Tibial artery (tissue), 4 donors: ENCODE measurements around the gene KHNYN.

Experiments
- DNase-seq, 2 donors: peaks; one replicate each; pipeline ENCODE4 v3.0.0-alpha.2; 2019
- H3K27ac ChIP-seq, 2 donors: fragments of 200-600 bp; sonication (generic) in 1 of 2; 1 replicate in 1 of 2; 2 replicates in 1 of 2; pipeline ENCODE4 v1.5.1; 2018 to 2019; ENCODE audit warnings: mild to moderate bottlenecking in 1 of 2
- H3K27me3 ChIP-seq, 2 donors: fragments of 200-600 bp; sonication (generic) in 1 of 2; one replicate each; pipeline versions ENCODE4 v1.5.1 to v1.6.0; 2016 to 2019
- H3K36me3 ChIP-seq, 3 donors: fragments of 200-600 bp; sonication (generic) in 2 of 3; one replicate each; pipeline ENCODE4 v1.5.1; 2016 to 2019; ENCODE audit warnings: mild to moderate bottlenecking in 2 of 3
- H3K4me1 ChIP-seq, 4 donors: fragments of 200-600 bp; sonication (generic) in 2 of 4; 1 replicate in 3 of 4; 2 replicates in 1 of 4; pipeline ENCODE4 v1.5.1; 2016 to 2019
- H3K4me3 ChIP-seq, 2 donors: fragments of 200-600 bp; sonication (generic) in 1 of 2; 1 replicate in 1 of 2; 2 replicates in 1 of 2; pipeline ENCODE4 v1.5.1; 2018 to 2019; ENCODE audit warnings: mild to moderate bottlenecking in 2 of 2
- H3K9me3 ChIP-seq, 3 donors: fragments of 200-600 bp; sonication (generic) in 1 of 3; one replicate each; pipeline ENCODE4 v1.5.1; 2016 to 2019
- CTCF ChIP-seq, 2 experiments: fragments of 200-600 bp in 1 of 2; fragments of 450-650 bp in 1 of 2; IDR thresholded peaks; one replicate each; pipeline ENCODE4 v1.5.1; 2017 to 2019; ENCODE audit warnings: antibody characterized with exemption in 2 of 2, mild to moderate bottlenecking in 1 of 2, moderate library complexity in 1 of 2
- intact Hi-C: fragments of 100-400 bp; cut with DNase I; formaldehyde crosslinking; loops from one replicate; pipeline ENCODE4 v1.15.0; 2023; ENCODE audit warnings: low total_unique reads

The KHNYN gene

GRCh38 chr14:24392325-24393091 lies 37.2 kb upstream of the KHNYN start:
- peaks cover 0 to 18% of the 10 kb centered on the region in 2 donors for H3K27me3 ChIP-seq
- intact Hi-C loops, result no loop called here
- no peak overlapping the region for H3K27ac ChIP-seq
- DNase-seq, result no peak
- H3K36me3 ChIP-seq, result no peaks in the 10 kb centered on the region
- no peaks in the 10 kb centered on the region for H3K9me3 ChIP-seq
- no peak overlapping the region for H3K4me3 ChIP-seq
- no peak for TF ChIP-seq CTCF (IDR thresholded peaks at IDR 0.05)
- peaks cover 0 to 3% (median 0%) of the 10 kb centered on the region in 4 donors for H3K4me1 ChIP-seq

GRCh38 chr14:24394275-24394674 lies 35.5 kb upstream of the KHNYN start:
- peaks cover 0 to 18% of the 10 kb centered on the region in 2 donors for H3K27me3 ChIP-seq
- no peaks in the 10 kb centered on the region for H3K36me3 ChIP-seq
- no peak overlapping the region for H3K27ac ChIP-seq
- no peak for TF ChIP-seq CTCF (IDR thresholded peaks at IDR 0.05)
- no peak for DNase-seq
- H3K4me3 ChIP-seq, result no peak overlapping the region
- intact Hi-C loops, result no loop called here
- H3K4me1 ChIP-seq, result peaks cover 0 to 15% (median 10%) of the 10 kb centered on the region in 4 donors
- H3K9me3 ChIP-seq, result no peaks in the 10 kb centered on the region

GRCh38 chr14:24395609-24396582 lies 33.9 kb upstream of the KHNYN start:
- TF ChIP-seq CTCF (IDR thresholded peaks at IDR 0.05), result no peak
- intact Hi-C loops, result no loop called here
- Histone ChIP-seq H3K4me1 (peaks cover 0 to 31% (median 22%) of the 10 kb centered on the region in 4 donors), H3K27ac (no peak overlapping the region), H3K4me3 (no peak overlapping the region), H3K27me3 (peaks cover 0 to 11% of the 10 kb centered on the region in 2 donors), H3K9me3 (no peaks in the 10 kb centered on the region), H3K36me3 (no peaks in the 10 kb centered on the region)
- no peak for DNase-seq

- Histone ChIP-seq H3K27ac (peak overlapping the region; percentile 66 to 74), H3K4me1 (peaks cover 0 to 33% (median 24%) of the 10 kb centered on the region in 4 donors), H3K36me3 (no peaks in the 10 kb centered on the region), H3K27me3 (no peaks in the 10 kb centered on the region), H3K4me3 (no peak overlapping the region), H3K9me3 (no peaks in the 10 kb centered on the region)
- TF ChIP-seq CTCF (IDR thresholded peaks at IDR 0.05), result no peak
- intact Hi-C loops, result no loop called here
- DNase-seq, result no peak
These were observed 32.0 kb upstream of the KHNYN start for GRCh38 chr14:24397639-24398292.

- DNase-seq, result no peak
- H3K9me3 ChIP-seq, result no peaks in the 10 kb centered on the region
- intact Hi-C loops, result no loop called here
- no peak for TF ChIP-seq CTCF (IDR thresholded peaks at IDR 0.05)
- peak overlapping the region; percentile 71 to 75 for H3K4me3 ChIP-seq
- no peaks in the 10 kb centered on the region for H3K36me3 ChIP-seq
- peaks cover 0 to 34% (median 25%) of the 10 kb centered on the region in 4 donors for H3K4me1 ChIP-seq
- peak overlapping the region; percentile 66 to 74 for H3K27ac ChIP-seq
- H3K27me3 ChIP-seq, result no peaks in the 10 kb centered on the region
These were observed 31.5 kb upstream of the KHNYN start for GRCh38 chr14:24398293-24398652.
